ENCODE results near the gene PPT1. TPM values are rescaled to one million over a fixed set of nuclear protein-coding genes. Genes with fewer than 3 reads are reported as not detected.

The PPT1 gene
- polyA plus RNA-seq, 1 of the 3 experiments (the other 2 are of a cell fraction), result 26.0 TPM

GRCh38 chr1:40141878-40142535 lies 45.0 kb upstream of the PPT1 start (continued):
- TF ChIP-seq EZH2phosphoT487 (IDR thresholded peaks at IDR 0.05; ENCODE audit: borderline replicate concordance, low read depth) (no peak), MEF2A (IDR thresholded peaks at IDR 0.05; ENCODE audit: borderline replicate concordance, low read depth) (no peak), SMC3 (IDR thresholded peaks at IDR 0.05; ENCODE audit: low read depth, low read length) (no peak), IRF3 (IDR thresholded peaks at IDR 0.05; ENCODE audit: low read depth, low read length) (no peak), CHD2 (IDR thresholded peaks at IDR 0.05; ENCODE audit: low read length, partially characterized antibody) (no peak)

DNA sequence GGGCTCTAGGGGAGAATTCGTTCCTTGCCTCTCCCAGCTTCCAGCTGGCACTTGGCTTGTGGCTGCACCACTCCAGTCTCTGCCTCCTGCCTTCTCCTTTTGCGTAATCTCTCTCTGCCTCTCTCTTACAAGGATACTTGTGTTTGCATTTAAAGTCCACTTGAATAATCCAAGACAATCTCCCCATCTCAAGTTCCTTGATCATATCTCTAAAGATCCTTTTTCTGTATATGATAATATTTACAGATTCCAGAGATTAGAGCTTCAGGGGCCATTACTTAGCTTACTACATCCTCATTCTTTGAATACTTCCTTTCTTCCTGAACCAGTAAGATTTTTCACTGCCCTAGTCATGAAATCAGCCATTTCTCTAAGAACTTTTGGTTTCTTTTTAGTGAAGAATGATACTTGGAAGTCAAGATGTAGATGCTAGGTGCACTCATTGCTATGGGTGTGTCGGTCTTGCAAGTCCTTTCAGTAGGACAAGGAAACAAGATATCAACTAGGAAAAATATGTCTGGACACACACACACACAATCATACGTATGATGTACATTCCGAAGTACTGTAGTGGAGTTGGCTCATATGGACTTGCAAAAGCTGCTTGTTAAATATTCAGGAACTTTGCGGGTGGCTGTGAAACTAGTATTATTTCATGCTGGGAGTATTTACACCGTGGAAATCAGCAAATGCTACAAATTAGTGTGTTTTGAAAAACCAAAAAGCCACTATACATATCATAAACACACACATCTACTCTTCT lies 43.3 kb upstream of the PPT1 start:
- no peak for DNase-seq
- Histone ChIP-seq H3K27me3 (ENCODE audit: insufficient read depth) (no peaks in the 10 kb centered on the region; the same call in 1 of the 2 replicates), H3K36me3 (replicated peaks in 1 of 2; ENCODE audit: control insufficient read depth in 1 of 2, insufficient read depth in 2 of 2, low read length in 1 of 2) (no peaks in the 10 kb centered on the region), H3F3A (replicated peaks; ENCODE audit: insufficient read depth) (peaks cover 7% of the 10 kb centered on the region), H2AFZ (ENCODE audit: low read depth) (peak overlapping the region; percentile 53; the same call in 1 of the 2 replicates), H3K79me2 (ENCODE audit: insufficient read depth) (no peaks in the 10 kb centered on the region), H3K9me3 (no peaks in the 10 kb centered on the region), H3K4me1 (ENCODE audit: control insufficient read depth in 1 of 2, insufficient read depth in 2 of 2, low read depth in 1 of 2, low read length in 1 of 2) (peaks cover 0 to 8% of the 10 kb centered on the region in 2 experiments; a peak in 1 of 4 replicates), H3K9ac (no peak overlapping the region), H3K27ac (ENCODE audit: low read depth in 2 of 2, low read length in 1 of 2) (no peak overlapping the region), H3K9me2 (no peaks in the 10 kb centered on the region), H4K20me1 (ENCODE audit: insufficient read depth) (no peaks in the 10 kb centered on the region), H3K4me3 (ENCODE audit: low read depth in 2 of 2, low read length in 1 of 2) (no peak overlapping the region), H3K4me2 (no peak overlapping the region)
- peak; percentile 31; the same call in 1 of the 2 replicates for TF ChIP-seq ELF1 (IDR thresholded peaks at IDR 0.05)
- TF ChIP-seq, protein P1, sequence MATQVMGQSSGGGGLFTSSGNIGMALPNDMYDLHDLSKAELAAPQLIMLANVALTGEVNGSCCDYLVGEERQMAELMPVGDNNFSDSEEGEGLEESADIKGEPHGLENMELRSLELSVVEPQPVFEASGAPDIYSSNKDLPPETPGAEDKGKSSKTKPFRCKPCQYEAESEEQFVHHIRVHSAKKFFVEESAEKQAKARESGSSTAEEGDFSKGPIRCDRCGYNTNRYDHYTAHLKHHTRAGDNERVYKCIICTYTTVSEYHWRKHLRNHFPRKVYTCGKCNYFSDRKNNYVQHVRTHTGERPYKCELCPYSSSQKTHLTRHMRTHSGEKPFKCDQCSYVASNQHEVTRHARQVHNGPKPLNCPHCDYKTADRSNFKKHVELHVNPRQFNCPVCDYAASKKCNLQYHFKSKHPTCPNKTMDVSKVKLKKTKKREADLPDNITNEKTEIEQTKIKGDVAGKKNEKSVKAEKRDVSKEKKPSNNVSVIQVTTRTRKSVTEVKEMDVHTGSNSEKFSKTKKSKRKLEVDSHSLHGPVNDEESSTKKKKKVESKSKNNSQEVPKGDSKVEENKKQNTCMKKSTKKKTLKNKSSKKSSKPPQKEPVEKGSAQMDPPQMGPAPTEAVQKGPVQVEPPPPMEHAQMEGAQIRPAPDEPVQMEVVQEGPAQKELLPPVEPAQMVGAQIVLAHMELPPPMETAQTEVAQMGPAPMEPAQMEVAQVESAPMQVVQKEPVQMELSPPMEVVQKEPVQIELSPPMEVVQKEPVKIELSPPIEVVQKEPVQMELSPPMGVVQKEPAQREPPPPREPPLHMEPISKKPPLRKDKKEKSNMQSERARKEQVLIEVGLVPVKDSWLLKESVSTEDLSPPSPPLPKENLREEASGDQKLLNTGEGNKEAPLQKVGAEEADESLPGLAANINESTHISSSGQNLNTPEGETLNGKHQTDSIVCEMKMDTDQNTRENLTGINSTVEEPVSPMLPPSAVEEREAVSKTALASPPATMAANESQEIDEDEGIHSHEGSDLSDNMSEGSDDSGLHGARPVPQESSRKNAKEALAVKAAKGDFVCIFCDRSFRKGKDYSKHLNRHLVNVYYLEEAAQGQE (IDR thresholded peaks at IDR 0.05; ENCODE audit: low read depth, low read length), result no peak
- TF ChIP-seq CTCF (IDR thresholded peaks at IDR 0.05), result no peak
- POLR2A ChIA-PET, result no interaction called here
- CTCF ChIA-PET, result interaction anchor here (0.7 to 8.8 kb wide), 6 partner anchors 12 to 298 kb away, joined by 3 to 172 read pairs (median 6); no protein-coding TSS in a partner anchor
- WGBS (ENCODE audit: low lambda C conversion rate), result 77% methylated on average over 7 of the region's 7 CpGs

Measured in SK-N-SH (cell line).